HG02678 (cell line): ENCODE results near the gene ITPKB.
"Not testable (repeated sequence)": the region's sequence is repeated elsewhere in the genome, so short reads cannot be mapped to it uniquely, and the experiment has no call there.

Experiments used
- ATAC-seq: cut with Tn5 transposase; IDR thresholded peaks from one replicate; pipeline ENCODE4 v1.9.1; 2021; ENCODE audit warnings: mild to moderate bottlenecking, moderate library complexity; ENCODE audit not compliant: unreplicated experiment

Gene ITPKB

GRCh38 chr1:226738995-226739695 is at the start of gene ITPKB:
ITPKB (minus strand) TSS chr1:226739282; CDS start chr1:226737458, 1,824 bp downstream.
- no peak for ATAC-seq

- no peak for ATAC-seq
These were observed 48.6 kb upstream of the ITPKB start for GRCh38 chr1:226787638-226788037.

GRCh38 chr1:226787071-226787470 is 48.0 kb upstream of the ITPKB start:
- ATAC-seq, result no peak

- ATAC-seq, result peak; percentile 83
These were observed 47.5 kb upstream of the ITPKB start for GRCh38 chr1:226786550-226786949.

- no peak for ATAC-seq
These were observed 46.7 kb upstream of the ITPKB start for GRCh38 chr1:226785805-226786204.

GRCh38 chr1:226784081-226785049 is 45.3 kb upstream of the ITPKB start:
- ATAC-seq, result no peak

- no peak for ATAC-seq
These were observed 43.9 kb upstream of the ITPKB start for GRCh38 chr1:226782845-226783601.

- no peak for ATAC-seq
These were observed 43.0 kb upstream of the ITPKB start for GRCh38 chr1:226781937-226782609.

GRCh38 chr1:226779561-226779960 is 40.5 kb upstream of the ITPKB start:
- no peak for ATAC-seq

GRCh38 chr1:226778657-226779058 is 39.6 kb upstream of the ITPKB start:
- no peak for ATAC-seq

GRCh38 chr1:226776975-226777374 is 37.9 kb upstream of the ITPKB start:
- ATAC-seq, result no peak

- ATAC-seq, result no peak
These were observed 37.0 kb upstream of the ITPKB start for GRCh38 chr1:226776066-226776465.

- ATAC-seq, result peak; percentile 74
These were observed 33.5 kb upstream of the ITPKB start for GRCh38 chr1:226772446-226773139.

- ATAC-seq, result not testable (repeated sequence)
These were observed 28.1 kb upstream of the ITPKB start for GRCh38 chr1:226767170-226767569.

- ATAC-seq, result no peak
These were observed 27.5 kb upstream of the ITPKB start for GRCh38 chr1:226766565-226766964.

GRCh38 chr1:226764533-226764932 is 25.5 kb upstream of the ITPKB start:
- ATAC-seq, result peak; percentile 95

GRCh38 chr1:226763905-226764264 is 24.8 kb upstream of the ITPKB start:
- ATAC-seq, result no peak

GRCh38 chr1:226762988-226763904 is 24.2 kb upstream of the ITPKB start:
- ATAC-seq, result no peak

GRCh38 chr1:226762055-226762454 is 23.0 kb upstream of the ITPKB start:
- no peak for ATAC-seq
